Measurements from ENCODE around the gene NCLN. TPM values are rescaled to one million over a fixed set of nuclear protein-coding genes. Genes with fewer than 3 reads are reported as not detected.
"Not testable (repeated sequence)": the region's sequence is repeated elsewhere in the genome, so short reads cannot be mapped to it uniquely, and the experiment has no call there.

NCLN gene
- total RNA-seq, 1 donor from 2014 or later = 31.2 TPM

GRCh38 chr19:3224346-3225168 lies 38.8 kb downstream of the NCLN start, which contains the start of gene CELF5:
TSS of gene CELF5 (plus strand) at chr19:3224661. CDS start at chr19:3224740, 79 bp downstream.
- DNase-seq (ENCODE audit: low read depth in 2 of 2) = peak in 1 of 2 donors; percentile 31

GRCh38 chr19:3225169-3225485 lies 39.4 kb downstream of the NCLN start:
- DNase-seq (ENCODE audit: low read depth in 2 of 2) = no peak

- DNase-seq (ENCODE audit: low read depth in 2 of 2) = no peak
Measured at GRCh38 chr19:3225677-3226093, 40.0 kb downstream of the NCLN start.

DNA sequence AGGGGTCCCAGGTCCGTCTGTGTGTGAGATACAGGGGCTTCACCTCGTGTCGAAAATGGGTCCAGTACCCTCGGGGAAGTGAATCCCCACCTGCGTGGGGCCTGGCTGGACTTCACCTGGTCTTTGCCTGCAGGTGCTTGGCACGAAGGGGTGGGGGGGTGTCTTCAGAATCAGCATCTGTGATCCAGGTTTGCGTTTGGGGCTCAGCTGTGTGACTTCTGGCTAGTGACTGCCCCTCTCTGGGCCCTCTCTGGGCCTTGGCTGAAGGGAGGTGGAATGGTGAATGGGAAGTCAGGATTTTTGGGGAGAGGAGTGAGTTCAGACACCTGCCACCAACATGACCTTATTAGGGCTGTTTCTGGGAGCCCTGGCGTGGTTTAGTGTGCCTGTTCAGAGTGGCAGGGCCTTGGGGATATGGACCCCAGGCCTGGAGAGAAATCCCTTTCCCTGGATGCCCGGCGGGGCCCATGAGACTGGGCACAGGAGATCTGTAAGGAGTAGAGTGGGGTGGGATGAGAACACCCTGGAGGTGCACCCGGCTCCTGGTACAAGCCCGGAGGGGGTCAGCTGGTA lies 41.4 kb downstream of the NCLN start:
- DNase-seq (ENCODE audit: low read depth in 2 of 2) = no peak

DNA sequence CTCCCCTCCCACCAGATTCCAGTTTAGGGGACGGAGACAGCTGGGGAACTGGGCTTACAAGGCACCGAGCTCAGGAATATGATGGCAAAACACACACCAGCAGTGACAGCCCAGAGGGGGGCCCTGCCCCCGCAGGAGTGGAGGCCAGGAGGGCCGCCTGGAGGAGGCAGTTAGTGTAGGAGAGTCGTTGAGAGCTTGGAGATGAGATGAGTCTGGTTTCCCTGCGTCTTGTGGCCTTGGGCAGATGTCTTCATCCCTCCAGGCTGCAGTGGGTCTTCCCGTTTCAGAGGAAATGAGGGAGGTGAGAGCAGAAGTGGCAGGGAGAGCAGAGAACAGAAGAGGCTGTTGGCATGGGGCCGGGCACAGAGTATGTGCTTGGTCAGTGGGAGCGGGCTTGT lies 43.6 kb downstream of the NCLN start:
- DNase-seq (ENCODE audit: low read depth in 2 of 2) = no peak

DNA sequence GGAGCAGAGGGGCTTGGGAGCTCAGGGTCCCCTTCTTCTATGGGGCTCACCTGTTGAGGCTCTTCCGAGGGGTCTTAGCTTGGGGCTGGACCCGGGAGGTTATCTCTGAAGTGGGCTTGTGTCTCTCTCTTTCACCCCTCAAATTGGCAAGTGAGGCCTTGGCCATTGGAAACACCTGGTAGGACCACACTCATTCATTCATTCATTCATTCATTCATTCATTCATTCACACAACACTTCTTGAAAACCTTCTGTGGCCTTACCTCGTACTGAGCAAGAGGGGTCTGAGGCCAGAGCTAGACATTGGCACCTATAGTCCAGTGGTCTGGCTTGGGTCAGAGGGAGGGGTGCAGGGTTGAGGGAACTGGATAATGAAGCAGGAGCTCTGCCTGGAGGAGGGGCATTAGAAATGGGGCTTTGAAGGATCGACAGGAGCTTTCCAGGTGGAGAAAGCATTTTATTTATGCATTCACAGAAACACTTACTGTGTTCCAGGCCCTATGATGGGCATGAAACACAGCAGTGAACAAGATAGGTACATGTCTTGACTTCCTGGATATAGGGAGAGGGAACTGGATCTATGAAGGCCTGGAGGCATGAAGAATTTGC lies 44.3 kb downstream of the NCLN start:
- DNase-seq (ENCODE audit: low read depth in 2 of 2) = no peak

- no peak for DNase-seq (ENCODE audit: low read depth in 2 of 2)
Measured at GRCh38 chr19:3231288-3231687, 45.6 kb downstream of the NCLN start.

GRCh38 chr19:3233116-3233515 lies 47.4 kb downstream of the NCLN start:
- no peak for DNase-seq (ENCODE audit: low read depth in 2 of 2)

DNA sequence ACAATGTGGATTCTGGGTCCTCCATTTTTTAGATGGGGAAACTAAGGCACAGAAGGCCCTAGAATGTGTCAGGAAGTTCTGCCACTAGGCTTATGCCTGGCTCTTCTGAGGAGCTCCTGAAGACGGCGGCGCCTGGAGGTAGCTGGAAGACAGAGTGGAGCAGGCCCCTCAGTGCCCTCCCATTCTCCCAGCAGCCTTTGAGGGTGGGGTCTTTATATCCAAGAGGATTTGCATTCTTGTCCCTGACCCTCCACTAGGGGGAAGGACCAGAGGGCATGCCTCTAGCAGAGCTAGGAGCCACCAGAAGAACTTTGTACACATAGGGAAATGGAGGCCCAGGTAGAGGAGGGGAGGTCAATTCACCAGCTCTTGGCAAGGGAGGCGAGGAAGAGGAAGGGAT lies 48.1 kb downstream of the NCLN start:
- DNase-seq (ENCODE audit: low read depth in 2 of 2) = no peak

DNA sequence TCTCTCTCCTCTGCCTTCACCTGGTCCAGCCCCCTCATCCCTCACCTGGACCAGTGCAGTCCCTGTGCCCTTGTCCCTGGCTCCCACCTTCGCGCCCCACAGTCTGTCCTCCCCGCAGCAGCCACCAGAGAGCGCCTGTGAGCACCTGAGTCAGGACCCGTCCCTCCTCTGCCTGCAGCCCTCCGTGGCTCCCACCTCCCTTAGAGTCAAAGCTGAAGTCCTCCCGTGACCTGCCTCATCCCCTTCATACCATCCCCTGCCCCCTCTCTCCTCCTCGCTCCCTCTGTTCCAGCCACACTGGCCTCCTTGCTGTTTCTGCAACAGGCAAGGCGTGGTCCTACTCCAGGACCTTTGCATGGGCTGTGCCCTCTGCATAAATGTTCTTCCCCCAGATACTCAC lies 49.1 kb downstream of the NCLN start:
- DNase-seq (ENCODE audit: low read depth in 2 of 2) = no peak

DNA sequence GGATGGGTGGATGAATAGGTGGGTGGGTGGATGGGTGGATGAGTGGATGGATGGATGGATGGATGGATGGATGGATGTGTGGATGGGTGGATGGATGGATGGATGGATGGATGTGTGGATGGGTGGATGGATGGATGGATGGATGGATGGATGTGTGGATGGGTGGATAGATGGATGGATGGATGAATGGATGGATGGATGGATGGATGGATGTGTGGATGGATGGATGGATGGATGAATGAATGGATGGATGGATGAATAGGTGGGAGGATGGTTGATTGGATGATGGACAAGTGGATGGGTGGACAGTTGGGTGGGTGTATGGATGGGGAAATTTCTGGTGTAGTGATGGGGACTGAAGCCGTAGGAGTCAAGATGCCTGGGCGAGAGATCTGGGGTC lies 49.9 kb downstream of the NCLN start:
- DNase-seq (ENCODE audit: low read depth in 2 of 2) = not testable (repeated sequence)

DNA sequence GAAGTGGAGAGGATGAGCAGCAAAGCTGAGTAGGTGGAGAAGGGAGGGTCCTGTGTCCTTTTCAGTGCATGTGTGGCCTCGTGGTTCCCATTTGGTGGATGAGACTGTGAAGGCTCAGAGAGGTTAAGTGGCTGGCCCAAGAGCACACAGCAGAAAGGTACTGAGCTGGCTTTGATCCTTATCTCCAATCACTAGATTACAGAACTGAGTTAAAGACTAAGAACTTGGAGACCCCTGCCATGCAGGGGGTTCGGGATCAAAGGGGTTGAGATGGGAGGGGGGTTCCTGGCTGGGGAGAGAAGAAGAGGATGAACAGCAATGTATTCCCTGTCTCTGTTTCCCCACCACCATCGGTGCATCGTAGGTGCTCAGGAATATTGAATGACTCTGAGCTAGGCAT lies 50.5 kb downstream of the NCLN start:
- DNase-seq (ENCODE audit: low read depth in 2 of 2) = no peak

DNA sequence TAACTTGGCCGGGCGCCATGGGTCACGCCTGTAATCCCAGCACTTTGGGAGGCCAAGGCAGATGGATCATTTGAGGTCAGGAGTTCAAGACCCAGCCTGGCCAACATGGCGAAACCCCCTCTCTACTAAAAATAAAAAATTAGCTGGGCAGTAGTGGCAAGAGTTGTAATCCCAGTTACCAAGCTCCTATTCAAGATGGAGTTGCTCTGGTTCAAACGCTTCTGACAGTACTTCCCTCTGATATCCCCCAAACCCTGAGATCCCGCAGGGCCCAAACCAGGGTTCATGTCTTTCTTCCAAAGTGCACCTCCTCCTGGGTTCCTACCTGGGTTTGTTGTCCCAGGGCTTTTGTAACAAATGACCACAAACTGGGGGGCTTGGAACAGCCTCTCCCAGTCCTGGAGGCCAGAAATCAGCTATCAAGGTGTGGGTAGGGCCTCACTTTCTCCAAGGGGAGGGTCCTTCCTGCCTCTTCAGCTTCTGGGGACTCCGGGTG lies 52.4 kb downstream of the NCLN start:
- DNase-seq (ENCODE audit: low read depth in 2 of 2) = no peak

DNA sequence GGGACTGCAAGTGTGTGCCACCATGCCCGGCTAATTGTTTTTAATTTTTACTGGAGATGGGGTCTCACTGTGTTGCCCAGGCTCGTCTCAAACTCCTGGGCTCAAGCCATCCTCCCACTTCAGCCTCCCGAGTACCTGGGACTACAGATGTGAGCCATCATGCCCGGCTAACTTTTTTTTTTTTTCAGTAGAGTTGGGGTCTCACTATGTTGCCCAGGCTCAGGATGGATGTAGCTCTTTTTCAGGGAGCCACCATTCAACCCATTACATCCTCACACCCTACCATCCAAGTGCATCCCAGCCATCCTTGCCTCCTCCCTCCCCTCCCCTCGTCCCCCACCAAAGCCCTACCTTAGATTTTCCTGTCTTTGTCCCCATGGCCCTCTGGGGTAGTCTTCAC lies 53.6 kb downstream of the NCLN start:
- DNase-seq (ENCODE audit: low read depth in 2 of 2) = no peak

GRCh38 chr19:3243819-3244700 lies 58.3 kb downstream of the NCLN start:
- peak; percentile 59 to 63 for DNase-seq (ENCODE audit: low read depth in 2 of 2)

DNA sequence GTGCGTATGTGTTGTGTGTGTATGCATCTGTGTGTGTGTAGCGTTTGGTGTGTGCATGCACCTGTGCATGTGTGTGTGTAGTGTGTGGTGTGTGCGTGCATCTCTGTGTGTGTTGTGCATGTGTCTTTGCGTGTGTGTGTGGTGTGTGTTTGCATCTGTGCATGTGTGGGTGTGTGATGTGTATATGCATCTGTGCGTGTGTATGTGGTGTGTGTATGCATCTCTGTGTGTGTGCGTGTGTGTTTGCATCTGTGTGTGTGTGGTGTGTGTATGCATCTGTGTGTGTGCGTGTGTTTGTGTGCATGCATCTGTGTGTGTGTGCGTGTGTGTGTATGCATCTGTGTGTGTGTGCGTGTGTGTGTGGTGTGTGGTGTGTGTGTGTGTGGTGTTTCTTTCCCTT lies 59.3 kb downstream of the NCLN start:
- DNase-seq (ENCODE audit: low read depth in 2 of 2) = no peak

DNA sequence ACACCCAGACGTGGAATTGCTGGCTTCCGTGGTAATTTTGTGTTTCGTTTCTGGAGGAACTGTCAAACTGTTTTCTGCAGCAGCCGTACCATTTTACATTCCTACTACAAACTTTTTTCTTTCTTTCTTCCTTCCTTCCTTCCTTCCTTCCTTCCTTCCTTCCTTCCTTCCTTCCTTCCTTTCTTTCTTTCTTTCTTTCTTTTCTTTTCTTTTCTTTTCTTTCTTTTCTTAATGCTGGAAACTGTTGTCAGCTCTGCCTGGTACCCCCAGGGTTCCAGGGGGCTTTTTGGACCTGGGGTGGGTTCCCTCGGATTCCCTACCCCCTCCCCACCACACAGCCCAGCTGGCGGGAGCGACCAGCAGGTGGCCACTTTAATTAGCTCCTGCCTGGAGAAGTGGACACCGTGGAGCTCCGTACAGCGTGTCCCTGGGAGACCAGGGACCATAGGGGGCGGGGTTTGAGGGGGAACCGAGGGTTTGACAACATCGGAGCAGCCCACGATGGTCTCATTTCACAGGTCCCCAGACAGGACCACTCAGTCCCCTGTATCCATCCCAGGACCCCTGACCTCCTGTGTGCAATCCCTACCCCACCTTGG lies 63.1 kb downstream of the NCLN start:
- no peak for DNase-seq (ENCODE audit: low read depth in 2 of 2)

DNA sequence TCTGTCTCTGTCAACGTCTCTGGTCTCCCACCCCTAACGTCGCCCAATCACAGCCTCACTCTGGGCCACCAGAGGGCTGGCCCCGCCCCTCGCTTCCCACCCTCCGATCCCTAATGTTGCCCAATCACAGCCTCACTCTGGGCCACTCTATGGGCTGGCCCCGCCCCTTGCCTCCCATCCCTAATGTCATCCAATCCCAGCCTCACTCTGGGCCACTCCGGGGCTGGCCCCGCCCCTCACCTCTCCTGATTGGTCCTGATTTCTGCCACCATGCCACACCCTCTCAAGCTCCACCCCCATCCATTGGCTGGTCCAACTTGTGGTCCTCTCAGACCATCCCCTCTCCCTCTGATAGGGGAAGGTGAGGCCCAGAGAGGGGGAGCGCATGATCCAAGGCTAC lies 63.7 kb downstream of the NCLN start:
- DNase-seq (ENCODE audit: low read depth in 2 of 2) = no peak

GRCh38 chr19:3250675-3251074 lies 64.9 kb downstream of the NCLN start:
- DNase-seq (ENCODE audit: low read depth in 2 of 2) = peak; percentile 15 to 28

GRCh38 chr19:3251229-3251628 lies 65.5 kb downstream of the NCLN start:
- DNase-seq (ENCODE audit: low read depth in 2 of 2) = no peak

DNA sequence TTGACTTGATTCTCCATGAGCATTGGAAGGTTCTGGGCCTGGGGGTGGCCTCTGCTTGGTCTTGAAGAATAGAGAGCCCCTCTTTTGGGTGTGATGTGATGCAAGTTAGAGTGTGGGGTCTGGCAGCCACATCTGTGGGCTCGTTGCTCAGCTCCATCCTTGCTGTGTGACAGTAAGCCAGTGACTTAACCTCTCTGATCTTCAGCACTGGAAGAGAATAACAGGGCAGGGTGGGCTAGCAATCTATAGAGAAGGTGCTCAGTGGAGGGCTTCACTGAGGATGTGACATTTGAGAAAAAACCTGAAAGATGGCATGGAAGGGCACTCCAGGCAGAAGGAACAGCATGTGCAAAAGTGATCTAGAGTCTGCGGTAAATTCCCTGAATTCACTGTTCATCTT lies 66.9 kb downstream of the NCLN start:
- DNase-seq (ENCODE audit: low read depth in 2 of 2) = no peak
